ENCODE measurements around the gene SOX18. TPM values are rescaled to one million over a fixed set of nuclear protein-coding genes. Genes with fewer than 3 reads are reported as not detected.

The SOX18 gene
- total and polyA plus RNA-seq, 2 of the 4 experiments (the other 2 are of a cell fraction) = not detected

DNA sequence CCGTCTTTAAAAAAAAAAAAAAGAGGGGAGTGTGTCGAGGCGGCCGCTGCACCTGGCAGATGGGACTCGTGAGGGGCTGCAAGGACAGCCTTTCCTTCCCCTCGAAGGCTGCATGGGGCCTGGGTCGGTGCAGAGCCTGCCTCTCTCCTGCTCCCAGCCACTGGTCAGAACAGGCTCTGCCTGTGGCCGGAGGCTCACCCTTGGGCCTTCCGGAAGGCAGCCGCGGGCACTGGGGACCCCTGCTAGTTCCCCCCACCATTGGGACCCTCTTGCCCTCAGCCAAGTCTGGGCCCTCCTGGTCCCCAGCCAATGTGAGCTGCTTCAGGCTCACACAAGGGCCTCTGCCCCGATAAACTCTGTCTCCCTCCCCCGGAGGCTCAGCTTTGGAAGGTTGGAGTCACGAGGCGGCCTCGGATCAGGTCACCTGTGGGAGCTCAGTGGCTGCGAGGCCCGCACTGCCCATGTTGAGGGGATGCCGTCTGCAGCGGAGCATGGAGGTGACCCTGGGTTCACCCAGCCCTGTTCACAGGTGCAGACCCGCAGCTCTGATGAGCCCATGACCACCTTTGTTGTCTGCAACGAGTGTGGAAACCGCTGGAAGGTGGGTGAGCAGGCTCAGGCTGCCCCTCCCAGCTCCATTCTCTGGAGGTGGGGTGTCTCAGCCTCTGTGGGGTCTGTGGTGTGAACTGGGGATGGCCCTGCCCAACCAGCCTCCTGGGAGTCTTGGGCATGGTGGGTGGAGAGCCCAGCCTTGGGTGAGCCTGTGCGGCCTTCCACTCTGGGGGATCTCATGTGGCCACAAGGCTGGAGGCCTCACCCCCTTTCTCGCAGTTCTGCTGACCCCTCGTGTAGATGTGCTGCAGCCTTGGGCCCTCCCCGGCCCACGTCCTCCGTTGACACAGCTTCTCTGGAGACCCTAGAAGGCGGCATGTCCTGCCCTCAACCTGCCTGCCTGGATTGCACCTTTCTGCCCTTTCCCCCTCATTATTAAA, 22.2 kb upstream of the SOX18 start:
- Histone ChIP-seq H4K5ac (ENCODE audit: low read depth, low read length) (no peak overlapping the region), H3K9me1 (ENCODE audit: insufficient read depth, low read length) (no peaks in the 10 kb centered on the region), H3K27ac (ENCODE audit: insufficient read depth, low read length) (no peak overlapping the region), H3K9me3 (ENCODE audit: control insufficient read depth, insufficient read depth, low read length) (no peaks in the 10 kb centered on the region), H3K18ac (ENCODE audit: low read depth, low read length) (no peak overlapping the region), H2AFZ (replicated peaks; ENCODE audit: low read length, poor library complexity) (peak overlapping the region; percentile 32), H3K14ac (replicated peaks; ENCODE audit: low read depth, low read length) (no peak overlapping the region), H3K36me3 (ENCODE audit: control insufficient read depth, insufficient read depth, low read length) (peaks cover 26% of the 10 kb centered on the region; the same call in 1 of the 2 replicates), H3K4ac (ENCODE audit: low read depth, low read length) (no peak overlapping the region), H3K4me3 (ENCODE audit: insufficient read depth, low read depth, low read length) (no peak overlapping the region), H3K9ac (ENCODE audit: low read depth, low read length) (no peak overlapping the region), H2BK15ac (ENCODE audit: low read depth, low read length) (no peak overlapping the region), H3K79me1 (ENCODE audit: low read depth in 1 of 2, low read length in 2 of 2) (no peaks in the 10 kb centered on the region), H4K8ac (ENCODE audit: low read depth in 2 of 2, low read length in 2 of 2) (no peak overlapping the region), H4K20me1 (ENCODE audit: insufficient read depth, low read length) (no peaks in the 10 kb centered on the region; the same call in none of the 2 replicates), H3K4me1 (ENCODE audit: control insufficient read depth, insufficient read depth, low read length) (no peaks in the 10 kb centered on the region), H2BK5ac (ENCODE audit: low read depth, low read length, poor library complexity, severe bottlenecking) (no peak overlapping the region), H3K23ac (ENCODE audit: low read depth, low read length) (no peak overlapping the region), H2BK20ac (ENCODE audit: low read depth, low read length) (no peak overlapping the region), H2AK9ac (replicated peaks; ENCODE audit: low read depth, low read length, poor library complexity) (no peak overlapping the region), H3K27me3 (ENCODE audit: control insufficient read depth, insufficient read depth, low read length) (no peaks in the 10 kb centered on the region), H4K91ac (ENCODE audit: insufficient read depth, low read depth, low read length) (no peak overlapping the region), H2AK5ac (ENCODE audit: low read depth, low read length) (no peak overlapping the region), H3K56ac (ENCODE audit: extremely low read depth, insufficient read depth, low read length) (no peak overlapping the region), H3K4me2 (ENCODE audit: low read depth, low read length) (no peak overlapping the region), H2BK120ac (ENCODE audit: low read depth, low read length) (no peak overlapping the region)
- in situ Hi-C loops (cut with MboI; ENCODE audit: low sequenced_read_pairs) = no loop called here
- ChIA-PET CTCF (no interaction called here), POLR2A (ENCODE audit: unreplicated experiment) (interaction anchor here (0.9 kb wide), 1 partner anchor 9 kb away, joined by 3 read pairs; the partner anchor contains the start of gene TCEA2)
- intact Hi-C loops (cut with micrococcal nuclease) = no loop called here
- TF ChIP-seq RCOR1 (IDR thresholded peaks at IDR 0.05; ENCODE audit: insufficient replicate concordance, low read length) (no peak), NFE2L2 (IDR thresholded peaks at IDR 0.05; ENCODE audit: low read depth, low read length) (no peak), POLR2A (IDR thresholded peaks at IDR 0.05; ENCODE audit: low read depth, low read length) (no peak), CHD1 (IDR thresholded peaks at IDR 0.05; ENCODE audit: low read depth, low read length) (no peak), BHLHE40 (IDR thresholded peaks at IDR 0.05; ENCODE audit: low read depth, low read length) (no peak), RFX5 (IDR thresholded peaks at IDR 0.05; ENCODE audit: low read depth, low read length) (no peak), MAFK (IDR thresholded peaks at IDR 0.05; ENCODE audit: low read depth, low read length) (no peak), MXI1 (IDR thresholded peaks at IDR 0.05; ENCODE audit: borderline replicate concordance, low read depth, low read length) (no peak), RAD21 (IDR thresholded peaks at IDR 0.05; ENCODE audit: low read length) (no peak), SMC3 (IDR thresholded peaks at IDR 0.05; ENCODE audit: low read depth, low read length) (no peak)
- TF ChIP-seq, protein P1, sequence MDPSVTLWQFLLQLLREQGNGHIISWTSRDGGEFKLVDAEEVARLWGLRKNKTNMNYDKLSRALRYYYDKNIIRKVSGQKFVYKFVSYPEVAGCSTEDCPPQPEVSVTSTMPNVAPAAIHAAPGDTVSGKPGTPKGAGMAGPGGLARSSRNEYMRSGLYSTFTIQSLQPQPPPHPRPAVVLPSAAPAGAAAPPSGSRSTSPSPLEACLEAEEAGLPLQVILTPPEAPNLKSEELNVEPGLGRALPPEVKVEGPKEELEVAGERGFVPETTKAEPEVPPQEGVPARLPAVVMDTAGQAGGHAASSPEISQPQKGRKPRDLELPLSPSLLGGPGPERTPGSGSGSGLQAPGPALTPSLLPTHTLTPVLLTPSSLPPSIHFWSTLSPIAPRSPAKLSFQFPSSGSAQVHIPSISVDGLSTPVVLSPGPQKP (IDR thresholded peaks at IDR 0.05; ENCODE audit: borderline replicate concordance, low read depth, low read length) = no peak
- BruUV-seq (replicated peaks) = no TSS peak
- no peak for ATAC-seq (ENCODE audit: low read depth)
- 82% methylated on average over 14 of the region's 30 CpGs; no CpG with 5 or more reads in 1 of the 2 experiments for WGBS, 2 experiments (ENCODE audit: extremely low coverage in 2 of 2, insufficient read length in 1 of 2)
- dilution Hi-C loops (cut with HindIII; ENCODE audit: low sequenced_read_pairs, unreplicated experiment) = no loop called here
- no peak for DNase-seq
